B cell (primary cell): Measurements from ENCODE around the gene STIM1. TPM values are rescaled to one million over a fixed set of nuclear protein-coding genes. Genes with fewer than 3 reads are reported as not detected.

Source experiments
- ATAC-seq: fragments of 200-7000 bp; cut with Tn5 transposase; one replicate; pipeline ENCODE4 v1.10.0; 2021; ENCODE audit warnings: low read depth, mild to moderate bottlenecking, moderate number of reproducible peaks, moderate library complexity
- CTCF ChIA-PET: fragments of 350-600 bp; sonication (Branson Sonifier 250); formaldehyde crosslinking; loops from one replicate; lab custom pipeline; 2021; ENCODE audit warnings: antibody characterized with exemption, inconsistent platforms; lab: Charles Lee
- POLR2A ChIA-PET: fragments of 350-600 bp; sonication (Branson Sonifier 250); formaldehyde crosslinking; loops from one replicate; lab custom pipeline; 2021; ENCODE audit warnings: antibody characterized with exemption; lab: Charles Lee
- DNase-seq: peaks from one replicate; pipeline ENCODE4 v3.0.0; 2013
- H2AFZ ChIP-seq: 2 replicates; pipeline ENCODE4 v1.6.1; 2012; ENCODE audit warnings: mild to moderate bottlenecking, low read depth, low read length; ENCODE audit not compliant: insufficient read depth, poor library complexity, severe bottlenecking
- H3K27ac ChIP-seq, 2 donors: 1 replicate in 1 of 2; 2 replicates in 1 of 2; pipeline ENCODE4 v1.5.1; 2012 to 2013; ENCODE audit warnings: low read length in 2 of 2, mild to moderate bottlenecking in 2 of 2, moderate library complexity in 1 of 2
- H3K27me3 ChIP-seq, 4 experiments: fragments of 200-600 bp in 1 of 4; sonication (generic) in 1 of 4; replicated peaks in 1 of 4; 1 replicate in 2 of 4; 2 replicates in 2 of 4; pipeline versions ENCODE4 v1.6.1 to v1.7.0; 2013 to 2016; ENCODE audit warnings: low read length in 3 of 4, mild to moderate bottlenecking in 2 of 4, mixed read lengths in 1 of 4, moderate library complexity in 1 of 4; ENCODE audit not compliant: insufficient read depth in 4 of 4, control insufficient read depth in 3 of 4; ENCODE audit errors: control extremely low read depth in 1 of 4
- H3K36me3 ChIP-seq, 2 experiments: replicated peaks in 1 of 2; 1 replicate in 1 of 2; 2 replicates in 1 of 2; pipeline versions ENCODE4 v1.6.1 to v1.7.1; 2013; ENCODE audit warnings: low read length in 1 of 2; ENCODE audit not compliant: insufficient read depth in 2 of 2, control insufficient read depth in 1 of 2; ENCODE audit errors: control extremely low read depth in 1 of 2, extremely low read depth in 1 of 2
- H3K4me1 ChIP-seq, 2 donors: fragments of 200-600 bp in 1 of 2; sonication (generic) in 1 of 2; 1 replicate in 1 of 2; 2 replicates in 1 of 2; pipeline versions ENCODE4 v1.5.1 to v1.6.1; 2013 to 2017; ENCODE audit warnings: low read length in 2 of 2; ENCODE audit not compliant: control insufficient read depth in 2 of 2, insufficient read depth in 2 of 2
- H3K4me2 ChIP-seq: replicated peaks from 2 replicates; pipeline ENCODE3; 2012; ENCODE audit warnings: mild to moderate bottlenecking, low read depth, low read length; ENCODE audit not compliant: poor library complexity, severe bottlenecking
- H3K4me3 ChIP-seq, 5 experiments: fragments of 200-600 bp in 1 of 5; sonication (generic) in 1 of 5; 1 replicate in 3 of 5; 2 replicates in 2 of 5; pipeline versions ENCODE4 v1.5.1 to v1.7.0; 2011 to 2016; ENCODE audit warnings: low read length in 4 of 5, mild to moderate bottlenecking in 4 of 5, low read depth in 2 of 5, control low read depth in 1 of 5, moderate library complexity in 1 of 5; ENCODE audit not compliant: insufficient read depth in 1 of 5; ENCODE audit errors: control extremely low read depth in 1 of 5, extremely low read depth in 1 of 5
- H3K79me2 ChIP-seq: fragments of 200-600 bp; sonication (generic); one replicate; pipeline ENCODE4 v1.6.0; 2016; ENCODE audit warnings: low read length; ENCODE audit not compliant: control insufficient read depth, insufficient read depth
- H3K9ac ChIP-seq: fragments of 200-600 bp; sonication (generic); 2 replicates; pipeline ENCODE4 v1.6.1; 2017; ENCODE audit warnings: mild to moderate bottlenecking, low read length, moderate library complexity
- H3K9me3 ChIP-seq, 3 donors: one replicate each; pipeline versions ENCODE4 v1.6.1 to v1.7.1; 2013; ENCODE audit warnings: low read length in 2 of 3; ENCODE audit not compliant: control insufficient read depth in 2 of 3, insufficient read depth in 1 of 3; ENCODE audit errors: control extremely low read depth in 1 of 3
- H4K20me1 ChIP-seq: 2 replicates; pipeline ENCODE4 v1.6.0; 2012; ENCODE audit warnings: mild to moderate bottlenecking, low read length; ENCODE audit not compliant: insufficient read depth, control insufficient read depth, poor library complexity, severe bottlenecking
- H3K27ac Mint-ChIP-seq: one replicate; pipeline ENCODE4 v1.8.0; 2021; ENCODE audit warnings: mixed read lengths
- H3K27me3 Mint-ChIP-seq: one replicate; pipeline ENCODE4 v1.8.0; 2021; ENCODE audit warnings: mixed read lengths
- H3K4me1 Mint-ChIP-seq: one replicate; pipeline ENCODE4 v1.8.0; 2021; ENCODE audit warnings: mixed read lengths
- H3K4me3 Mint-ChIP-seq: one replicate; pipeline ENCODE4 v1.8.0; 2021; ENCODE audit warnings: mixed read lengths
- H3K9me3 Mint-ChIP-seq: one replicate; pipeline ENCODE4 v1.8.0; 2022; ENCODE audit warnings: mixed read lengths; ENCODE audit not compliant: insufficient read depth
- EZH2 ChIP-seq: IDR thresholded peaks from 2 replicates; pipeline ENCODE4 v1.6.1; 2012; ENCODE audit warnings: borderline replicate concordance, low read depth, mild to moderate bottlenecking, moderate library complexity, low read length; ENCODE audit not compliant: insufficient read depth, poor library complexity, severe bottlenecking
- WGBS: methylation state at CpG from one replicate; pipeline ENCODE4 v1.1.5; 2013; ENCODE audit warnings: missing lambda C conversion rate; ENCODE audit not compliant: insufficient coverage; 5-methylcytosine and 5-hydroxymethylcytosine counted together
- intact Hi-C: fragments of 100-400 bp; cut with micrococcal nuclease; formaldehyde crosslinking; loops from one replicate; pipeline ENCODE4 v1.10.0; 2022
- polyA plus RNA-seq: library from polyadenylated mRNA; depleted of rRNA; stranded (reverse); fragments of >200 nt; gene quantifications from 2 replicates; pipeline ENCODE4 v1.2.3, GENCODE V29; 2012
- total RNA-seq, 2 donors: library from RNA; stranded (reverse); fragments of 120-200 nt in 1 of 2; gene quantifications; 1 replicate in 1 of 2; 2 replicates in 1 of 2; pipeline versions ENCODE4 v1.2.3 to v1.2.4, GENCODE V29; 2013 to 2022
- TF ChIP-seq, protein P1 (sequence below): fragments of 200-600 bp; IDR thresholded peaks from one replicate; pipeline ENCODE4 v1.8.0; 2022; ENCODE audit warnings: antibody characterized with exemption, mild to moderate bottlenecking

STIM1 gene
- total and polyA plus RNA-seq, 2 donors (not counting 1 experiment from before 2014, with no cell fraction given) = 59.4 to 76.7 TPM

DNA sequence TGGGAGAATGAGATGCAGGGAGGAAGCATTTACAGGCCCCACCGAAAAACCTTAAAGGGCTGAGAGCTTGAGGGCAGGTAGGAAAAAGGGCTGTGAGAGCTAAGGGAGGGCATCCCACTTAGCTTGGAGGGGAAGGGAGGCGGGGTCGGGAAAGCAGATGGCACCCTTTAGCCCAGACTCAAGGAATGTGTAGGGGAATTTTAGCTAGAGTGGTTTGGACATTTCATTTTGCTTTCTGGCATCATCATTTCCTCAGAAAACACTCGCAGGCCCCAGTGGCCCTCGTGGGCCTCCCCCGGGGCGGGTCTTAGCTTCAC, 846 bp upstream of the STIM1 start:
- Histone ChIP-seq H3K4me1 (peaks cover 55 to 58% of the 10 kb centered on the region in 2 donors), H3K4me3 (peak overlapping the region; percentile 36 to 93 (median 91)), H3K79me2 (peaks cover 63% of the 10 kb centered on the region), H3K9me3 (no peaks in the 10 kb centered on the region), H2AFZ (peak overlapping the region; percentile 90), H3K36me3 (peaks cover 0 to 1% of the 10 kb centered on the region in 2 experiments), H3K4me2 (peak overlapping the region; percentile 87), H4K20me1 (peaks cover 37% of the 10 kb centered on the region), H3K27ac (peak overlapping the region; percentile 98 to 99), H3K27me3 (no peaks in the 10 kb centered on the region), H3K9ac (peak overlapping the region; percentile 89)
- no peaks in the 10 kb centered on the region for H3K9me3 Mint-ChIP-seq
- H3K27me3 Mint-ChIP-seq = no peaks in the 10 kb centered on the region
- ATAC-seq (no peak), DNase-seq (no peak)
- CTCF ChIA-PET = interaction anchor here (0.6 to 36.8 kb wide), 49 partner anchors 11 to 251 kb away, joined by 3 to 819 read pairs (median 7); partner anchors contain the start of genes NUP98, PGAP2, RHOG and STIM1
- H3K4me1 Mint-ChIP-seq = peaks cover 55% of the 10 kb centered on the region
- POLR2A ChIA-PET = interaction anchor here (0.6 to 3.5 kb wide), 26 partner anchors 10 to 218 kb away, joined by 3 to 69 read pairs (median 6); partner anchors contain the start of gene RHOG
- H3K4me3 Mint-ChIP-seq = peak overlapping the region; percentile 87
- intact Hi-C loops = loop anchor here (1.0 kb wide), 4 partner anchors 13 to 218 kb away; partner anchors contain the start of gene NUP98
- TF ChIP-seq EZH2 = no peak
- TF ChIP-seq, protein P1, sequence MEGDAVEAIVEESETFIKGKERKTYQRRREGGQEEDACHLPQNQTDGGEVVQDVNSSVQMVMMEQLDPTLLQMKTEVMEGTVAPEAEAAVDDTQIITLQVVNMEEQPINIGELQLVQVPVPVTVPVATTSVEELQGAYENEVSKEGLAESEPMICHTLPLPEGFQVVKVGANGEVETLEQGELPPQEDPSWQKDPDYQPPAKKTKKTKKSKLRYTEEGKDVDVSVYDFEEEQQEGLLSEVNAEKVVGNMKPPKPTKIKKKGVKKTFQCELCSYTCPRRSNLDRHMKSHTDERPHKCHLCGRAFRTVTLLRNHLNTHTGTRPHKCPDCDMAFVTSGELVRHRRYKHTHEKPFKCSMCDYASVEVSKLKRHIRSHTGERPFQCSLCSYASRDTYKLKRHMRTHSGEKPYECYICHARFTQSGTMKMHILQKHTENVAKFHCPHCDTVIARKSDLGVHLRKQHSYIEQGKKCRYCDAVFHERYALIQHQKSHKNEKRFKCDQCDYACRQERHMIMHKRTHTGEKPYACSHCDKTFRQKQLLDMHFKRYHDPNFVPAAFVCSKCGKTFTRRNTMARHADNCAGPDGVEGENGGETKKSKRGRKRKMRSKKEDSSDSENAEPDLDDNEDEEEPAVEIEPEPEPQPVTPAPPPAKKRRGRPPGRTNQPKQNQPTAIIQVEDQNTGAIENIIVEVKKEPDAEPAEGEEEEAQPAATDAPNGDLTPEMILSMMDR = no peak
- WGBS = 11% methylated on average over 6 of the region's 7 CpGs
- H3K27ac Mint-ChIP-seq = peak overlapping the region; percentile 99

DNA sequence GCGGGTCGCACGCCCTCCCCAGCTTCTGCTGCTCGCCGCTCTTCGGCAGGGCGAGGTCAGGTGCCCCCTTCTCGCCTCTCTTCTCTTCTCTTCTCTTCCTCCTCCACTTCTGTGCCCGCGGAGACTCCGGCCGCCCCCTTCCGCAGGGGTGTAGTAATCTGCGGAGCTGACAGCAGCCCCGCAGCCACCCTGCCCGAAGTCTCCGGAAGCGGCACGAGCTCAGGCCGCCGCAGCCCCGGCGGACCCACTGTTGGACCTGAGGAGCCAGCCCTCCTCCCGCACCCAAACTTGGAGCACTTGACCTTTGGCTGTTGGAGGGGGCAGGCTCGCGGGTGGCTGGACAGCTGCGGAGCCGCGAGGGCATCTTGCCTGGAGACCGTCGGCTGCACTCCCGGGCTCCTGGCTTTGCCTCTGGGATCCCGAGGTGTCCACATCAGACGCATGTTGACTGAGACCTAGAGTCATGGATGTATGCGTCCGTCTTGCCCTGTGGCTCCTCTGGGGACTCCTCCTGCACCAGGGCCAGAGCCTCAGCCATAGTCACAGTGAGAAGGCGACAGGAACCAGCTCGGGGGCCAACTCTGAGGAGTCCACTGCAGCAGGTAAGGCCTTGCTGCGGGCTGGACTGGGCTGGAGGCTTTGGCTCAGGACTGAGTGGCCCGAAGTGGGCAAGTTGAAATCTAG, 486 bp downstream of the STIM1 start:
- peak overlapping the region; percentile 98 for H3K4me3 Mint-ChIP-seq
- Histone ChIP-seq H3K4me2 (peak overlapping the region; percentile 87), H3K9me3 (no peaks in the 10 kb centered on the region), H3K27me3 (no peaks in the 10 kb centered on the region), H3K4me3 (peak overlapping the region; percentile 78 to 93 (median 91)), H3K9ac (peak overlapping the region; percentile 89), H3K36me3 (peaks cover 0 to 2% of the 10 kb centered on the region in 2 experiments), H2AFZ (peak overlapping the region; percentile 90), H3K27ac (peak overlapping the region; percentile 70 to 99), H3K79me2 (peaks cover 70% of the 10 kb centered on the region), H4K20me1 (peaks cover 39% of the 10 kb centered on the region), H3K4me1 (peaks cover 68 to 71% of the 10 kb centered on the region in 2 donors)
- ATAC-seq (peak; percentile 4), DNase-seq (peak; percentile 77)
- H3K27me3 Mint-ChIP-seq = no peaks in the 10 kb centered on the region
- WGBS = under 1% methylated on average over 40 of the region's 40 CpGs
- ChIA-PET CTCF (interaction anchor here (1.2 to 36.8 kb wide), 31 partner anchors 9 to 231 kb away, joined by 3 to 819 read pairs (median 14); partner anchors contain the start of genes PGAP2, RHOG and STIM1), POLR2A (interaction anchor here (0.6 to 3.5 kb wide), 15 partner anchors 9 to 217 kb away, joined by 3 to 69 read pairs (median 13); partner anchors contain the start of gene RHOG)
- H3K9me3 Mint-ChIP-seq = no peaks in the 10 kb centered on the region
- intact Hi-C loops = loop anchor here (1.0 to 5.0 kb wide), 3 partner anchors 24 to 479 kb away; partner anchors contain the start of gene ZNF195
- peaks cover 69% of the 10 kb centered on the region for H3K4me1 Mint-ChIP-seq
- peak overlapping the region; percentile 97 for H3K27ac Mint-ChIP-seq
- TF ChIP-seq, protein P1 = no peak
- no peak for TF ChIP-seq EZH2
